Choroid plexus epithelial cell (primary cell): ENCODE measurements around the gene GABRR2.

ENCODE experiments used
- DNase-seq: peaks from one replicate; pipeline ENCODE4 v3.0.0-alpha.2; 2010; ENCODE audit warnings: low read depth
- H3K4me3 ChIP-seq: 2 replicates; pipeline ENCODE4 v1.5.1; 2011; ENCODE audit warnings: low read depth, mild to moderate bottlenecking, control low read depth, low read length, moderate library complexity
- TF ChIP-seq, protein P1 (sequence below): conservative IDR thresholded peaks from 2 replicates; pipeline ENCODE4 v1.5.1; 2011; ENCODE audit warnings: low read depth, mild to moderate bottlenecking, control low read depth, inconsistent platforms, low read length, moderate library complexity

Gene GABRR2

DNA sequence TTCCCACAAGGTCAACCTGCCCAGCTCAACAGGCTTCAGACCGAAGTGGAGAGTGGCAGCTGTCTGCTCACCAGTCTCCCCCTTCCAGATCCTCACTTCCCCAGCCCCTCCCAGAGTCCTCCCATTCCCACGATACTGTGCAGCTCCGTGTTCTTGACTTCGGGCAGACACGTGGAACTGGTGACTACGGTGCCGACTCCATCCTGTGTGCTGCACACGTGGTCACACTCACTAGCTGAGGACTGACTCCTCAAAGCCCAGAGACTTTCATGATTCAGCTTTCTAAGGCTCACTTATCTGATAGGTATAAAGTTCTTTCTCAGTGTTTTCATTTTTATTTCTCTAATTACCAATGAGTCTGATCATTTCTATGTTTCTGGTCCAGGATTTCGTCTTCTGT, 32.4 kb downstream of the GABRR2 start:
- no peak overlapping the region for H3K4me3 ChIP-seq
- TF ChIP-seq, protein P1, sequence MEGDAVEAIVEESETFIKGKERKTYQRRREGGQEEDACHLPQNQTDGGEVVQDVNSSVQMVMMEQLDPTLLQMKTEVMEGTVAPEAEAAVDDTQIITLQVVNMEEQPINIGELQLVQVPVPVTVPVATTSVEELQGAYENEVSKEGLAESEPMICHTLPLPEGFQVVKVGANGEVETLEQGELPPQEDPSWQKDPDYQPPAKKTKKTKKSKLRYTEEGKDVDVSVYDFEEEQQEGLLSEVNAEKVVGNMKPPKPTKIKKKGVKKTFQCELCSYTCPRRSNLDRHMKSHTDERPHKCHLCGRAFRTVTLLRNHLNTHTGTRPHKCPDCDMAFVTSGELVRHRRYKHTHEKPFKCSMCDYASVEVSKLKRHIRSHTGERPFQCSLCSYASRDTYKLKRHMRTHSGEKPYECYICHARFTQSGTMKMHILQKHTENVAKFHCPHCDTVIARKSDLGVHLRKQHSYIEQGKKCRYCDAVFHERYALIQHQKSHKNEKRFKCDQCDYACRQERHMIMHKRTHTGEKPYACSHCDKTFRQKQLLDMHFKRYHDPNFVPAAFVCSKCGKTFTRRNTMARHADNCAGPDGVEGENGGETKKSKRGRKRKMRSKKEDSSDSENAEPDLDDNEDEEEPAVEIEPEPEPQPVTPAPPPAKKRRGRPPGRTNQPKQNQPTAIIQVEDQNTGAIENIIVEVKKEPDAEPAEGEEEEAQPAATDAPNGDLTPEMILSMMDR, result no peak
- no peak for DNase-seq

DNA sequence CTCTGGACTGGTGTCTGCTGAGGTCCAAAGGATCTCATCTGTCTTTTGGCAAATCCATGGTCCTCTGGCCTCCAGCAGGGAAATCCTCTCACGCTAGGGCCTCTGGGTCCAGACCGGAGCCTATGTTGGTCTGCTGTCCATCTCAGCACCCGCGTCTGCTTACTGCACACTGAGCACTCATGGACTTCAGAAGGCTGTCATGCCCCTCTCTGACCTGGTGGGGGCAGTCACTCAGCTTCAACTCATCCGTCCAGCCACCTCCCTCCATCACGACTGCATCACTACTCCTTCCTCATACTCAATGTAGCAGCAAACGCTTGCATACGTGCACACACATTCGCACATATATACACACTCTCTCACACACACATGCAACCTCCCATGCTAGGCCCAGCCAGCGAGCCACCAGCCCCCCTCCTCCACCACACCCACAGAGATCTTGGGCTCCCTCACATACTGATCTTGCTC, 33.3 kb downstream of the GABRR2 start:
- TF ChIP-seq, protein P1, result peak; percentile 53
- no peak overlapping the region for H3K4me3 ChIP-seq
- peak; percentile 47 for DNase-seq

DNA sequence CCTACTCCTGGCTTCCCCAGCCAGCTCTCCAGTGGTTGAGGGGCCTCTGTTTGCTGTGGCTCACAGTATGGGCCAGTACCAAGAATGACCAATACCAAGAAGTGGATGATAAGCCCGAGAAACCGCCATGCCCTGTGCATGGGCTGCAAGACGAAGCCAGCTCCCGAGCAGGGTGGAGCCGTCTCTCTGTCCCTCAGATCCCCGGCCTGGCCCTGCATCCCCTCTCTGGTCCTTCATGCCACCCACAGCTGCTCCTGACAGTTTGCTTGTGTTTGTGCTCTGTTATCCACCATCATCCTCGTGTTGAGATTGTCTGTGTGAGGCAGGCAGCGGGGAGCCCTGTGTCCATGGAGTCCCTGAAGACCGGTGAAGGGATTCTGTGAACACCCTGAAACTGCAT, 36.1 kb downstream of the GABRR2 start:
- TF ChIP-seq, protein P1, result no peak
- no peak for DNase-seq
- H3K4me3 ChIP-seq, result no peak overlapping the region

DNA sequence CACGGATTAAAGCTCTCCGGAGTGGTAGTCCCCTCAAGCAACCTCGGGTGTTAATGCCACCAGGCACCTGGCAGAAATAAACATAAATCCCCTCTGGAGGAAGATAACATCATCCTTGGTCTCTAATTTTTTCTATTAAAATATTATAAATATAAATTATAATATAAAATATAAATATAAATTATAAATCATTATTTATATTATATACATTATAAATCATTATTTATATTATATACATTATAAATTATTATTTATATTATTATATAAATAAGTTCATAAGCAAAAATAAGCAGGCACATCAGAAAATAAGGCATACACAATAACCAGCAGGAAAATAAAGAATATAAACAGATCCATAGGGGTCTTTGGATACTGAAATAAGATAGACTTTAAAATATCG, 39.2 kb downstream of the GABRR2 start:
- TF ChIP-seq, protein P1, result no peak
- no peak for DNase-seq
- H3K4me3 ChIP-seq, result no peak overlapping the region

DNA sequence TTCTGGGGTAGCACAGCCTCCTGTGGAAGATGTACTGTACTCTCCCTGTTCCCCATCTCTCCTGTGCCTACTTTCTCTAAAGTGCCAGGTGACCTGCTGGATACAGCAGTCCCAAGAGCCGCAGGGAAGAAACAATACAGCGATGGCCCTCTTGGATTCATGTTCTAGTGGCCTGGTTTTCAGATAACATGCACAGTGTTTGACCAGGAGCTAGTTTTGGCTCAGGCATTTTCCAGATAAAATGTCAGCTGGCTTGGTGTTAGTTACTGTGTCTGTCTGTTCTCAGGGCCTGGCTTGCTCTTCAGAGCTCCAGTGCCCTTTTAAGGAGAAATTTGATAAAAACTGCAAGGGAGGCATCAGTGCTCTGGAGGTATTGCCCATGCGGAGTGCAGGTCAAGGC, 41.3 kb downstream of the GABRR2 start:
- TF ChIP-seq, protein P1, result no peak
- H3K4me3 ChIP-seq, result no peak overlapping the region
- DNase-seq, result no peak

DNA sequence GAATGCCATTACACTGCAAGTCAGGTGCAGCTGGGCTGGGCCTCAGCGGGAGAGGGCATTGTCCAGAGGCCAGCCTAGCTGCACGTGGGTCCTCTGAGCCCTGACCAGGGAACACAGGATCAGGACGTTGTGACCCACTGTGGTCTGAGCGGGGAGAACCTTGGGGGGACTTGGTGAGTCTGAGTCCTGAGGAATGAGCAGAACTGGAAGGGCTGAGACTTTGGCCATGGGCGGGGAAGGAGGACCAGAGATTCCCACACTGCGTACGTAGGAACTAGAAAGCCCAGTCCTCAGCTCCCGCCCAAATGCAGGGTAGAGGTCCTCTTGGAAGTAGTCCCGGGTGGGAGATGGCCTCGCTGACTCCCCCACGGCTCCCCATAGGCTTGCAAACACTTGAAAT, 42.5 kb downstream of the GABRR2 start:
- TF ChIP-seq, protein P1, result no peak
- H3K4me3 ChIP-seq, result no peak overlapping the region
- DNase-seq, result no peak

DNA sequence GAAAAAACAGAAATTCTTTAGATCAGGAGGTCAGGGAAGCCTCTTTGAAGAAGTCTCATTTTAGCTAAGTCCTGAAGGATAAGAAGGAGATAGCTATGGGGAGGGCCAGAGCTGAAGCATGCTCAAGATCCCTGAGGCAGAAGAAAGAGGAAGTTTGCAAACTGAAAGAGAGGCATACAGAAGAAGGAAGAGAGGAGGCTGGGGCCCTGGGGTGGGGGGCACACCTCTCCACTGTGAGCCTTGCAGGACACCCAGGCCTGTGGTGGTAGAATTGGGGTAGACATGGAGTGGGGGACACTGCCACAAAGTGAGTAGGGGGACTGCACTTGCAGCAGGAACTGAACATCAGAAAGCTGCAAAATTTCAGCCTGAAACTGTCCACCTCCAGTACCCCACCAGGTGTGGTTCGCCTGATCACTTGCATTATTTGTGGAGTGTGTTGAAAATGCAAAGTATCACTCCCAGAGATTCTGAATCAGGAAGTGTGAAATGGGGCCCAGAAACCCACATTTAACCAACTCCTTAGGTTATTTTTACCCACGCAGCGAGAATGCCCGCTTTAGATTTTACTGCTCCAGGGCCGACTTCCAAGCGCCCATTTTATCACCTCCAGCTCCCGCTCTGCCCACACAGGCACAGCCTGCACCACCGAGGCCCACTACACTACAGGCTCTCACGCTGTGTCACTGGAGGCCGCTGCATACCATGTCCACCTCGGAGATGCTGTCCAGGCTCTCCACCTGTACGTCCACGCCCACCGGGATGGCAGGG, 44.0 kb downstream of the GABRR2 start:
- DNase-seq, result no peak
- TF ChIP-seq, protein P1, result no peak
- no peak overlapping the region for H3K4me3 ChIP-seq
